Measurements from ENCODE around the gene MRPL27. TPM values are rescaled to one million over a fixed set of nuclear protein-coding genes. Genes with fewer than 3 reads are reported as not detected.

MRPL27 gene
- total RNA-seq, 6 experiments from 2014 or later, result 34.3 to 69.4 (median 38.6) TPM

DNA sequence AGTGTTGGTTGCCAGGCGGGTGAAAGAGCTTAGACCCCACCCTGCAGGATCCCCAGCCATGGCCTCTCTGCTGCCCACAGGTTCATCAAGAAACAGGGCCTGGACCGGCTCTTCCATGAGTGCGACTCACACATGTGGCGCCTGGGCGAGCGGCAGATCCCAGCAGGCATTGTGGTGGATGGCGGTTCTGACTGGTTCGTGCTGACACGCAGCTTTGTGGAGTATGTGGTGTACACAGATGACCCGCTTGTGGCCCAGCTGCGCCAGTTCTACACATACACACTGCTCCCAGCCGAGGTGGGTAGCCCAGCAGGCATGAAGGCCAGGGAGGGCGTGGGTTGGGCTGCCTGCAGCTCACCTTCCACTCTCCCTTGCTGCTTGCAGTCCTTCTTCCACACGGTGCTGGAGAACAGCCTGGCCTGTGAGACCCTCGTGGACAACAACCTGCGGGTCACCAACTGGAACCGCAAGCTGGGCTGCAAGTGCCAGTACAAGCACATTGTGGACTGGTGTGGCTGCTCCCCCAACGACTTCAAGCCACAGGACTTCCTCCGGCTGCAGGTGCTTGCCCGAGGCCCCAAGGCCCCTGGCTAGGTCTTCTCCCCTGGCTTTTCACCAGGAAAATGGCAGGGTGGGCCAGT lies 17.2 kb downstream of the MRPL27 start:
- H3K27ac ChIP-seq, result no peak overlapping the region
- peak in 1 of 3 donors; percentile 42 for DNase-seq

DNA sequence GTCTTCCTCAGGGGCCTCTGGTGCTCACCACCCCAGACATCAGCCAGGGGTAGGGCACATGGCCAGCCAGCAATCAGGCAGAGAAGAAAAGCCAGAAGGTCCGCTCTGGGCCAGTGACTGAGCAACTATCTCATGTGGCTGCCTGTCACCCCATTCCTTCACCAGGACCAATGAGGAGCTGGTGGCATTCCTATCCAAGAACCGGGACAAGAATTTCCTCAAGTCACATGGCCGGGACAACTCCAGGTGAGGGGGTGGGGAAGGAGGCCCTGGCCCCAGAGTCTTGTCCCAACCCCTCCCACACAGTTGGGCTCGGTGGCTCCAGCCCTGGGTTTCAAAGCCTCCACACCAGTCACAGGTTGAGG lies 17.7 kb downstream of the MRPL27 start:
- peaks cover 0 to 9% (median 0%) of the 10 kb centered on the region in 4 donors for H3K4me1 ChIP-seq
- no peak overlapping the region for H3K27ac ChIP-seq
- H3K27me3 ChIP-seq, result no peaks in the 10 kb centered on the region
- TF ChIP-seq, protein P1, sequence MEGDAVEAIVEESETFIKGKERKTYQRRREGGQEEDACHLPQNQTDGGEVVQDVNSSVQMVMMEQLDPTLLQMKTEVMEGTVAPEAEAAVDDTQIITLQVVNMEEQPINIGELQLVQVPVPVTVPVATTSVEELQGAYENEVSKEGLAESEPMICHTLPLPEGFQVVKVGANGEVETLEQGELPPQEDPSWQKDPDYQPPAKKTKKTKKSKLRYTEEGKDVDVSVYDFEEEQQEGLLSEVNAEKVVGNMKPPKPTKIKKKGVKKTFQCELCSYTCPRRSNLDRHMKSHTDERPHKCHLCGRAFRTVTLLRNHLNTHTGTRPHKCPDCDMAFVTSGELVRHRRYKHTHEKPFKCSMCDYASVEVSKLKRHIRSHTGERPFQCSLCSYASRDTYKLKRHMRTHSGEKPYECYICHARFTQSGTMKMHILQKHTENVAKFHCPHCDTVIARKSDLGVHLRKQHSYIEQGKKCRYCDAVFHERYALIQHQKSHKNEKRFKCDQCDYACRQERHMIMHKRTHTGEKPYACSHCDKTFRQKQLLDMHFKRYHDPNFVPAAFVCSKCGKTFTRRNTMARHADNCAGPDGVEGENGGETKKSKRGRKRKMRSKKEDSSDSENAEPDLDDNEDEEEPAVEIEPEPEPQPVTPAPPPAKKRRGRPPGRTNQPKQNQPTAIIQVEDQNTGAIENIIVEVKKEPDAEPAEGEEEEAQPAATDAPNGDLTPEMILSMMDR (IDR thresholded peaks at IDR 0.05), result no peak
- peak in 1 of 3 donors; percentile 40 for DNase-seq
- ATAC-seq, result no peak
- no peak overlapping the region for H3K4me3 ChIP-seq
- H3K9me3 ChIP-seq, result no peaks in the 10 kb centered on the region
- intact Hi-C loops (cut with DNase I), result loop anchor here in 1 of 2 donors (10.0 kb wide), 1 partner anchor 129 kb away; no protein-coding TSS in a partner anchor
- WGBS (ENCODE audit: insufficient coverage, low coverage, low lambda C conversion rate, missing lambda C conversion rate), result 80% methylated on average over 1 of the region's 4 CpGs
- H3K36me3 ChIP-seq, result peaks cover 0 to 14% (median 4%) of the 10 kb centered on the region in 4 donors

More for the DNA sequence above, 17.2 kb downstream of the MRPL27 start:
- no peak for ATAC-seq
- intact Hi-C loops (cut with DNase I), result loop anchor here in 1 of 2 donors (10.0 kb wide), 1 partner anchor 129 kb away; no protein-coding TSS in a partner anchor
- Histone ChIP-seq H3K4me1 (peaks cover 0 to 9% (median 0%) of the 10 kb centered on the region in 4 donors), H3K4me3 (no peak overlapping the region), H3K36me3 (peaks cover 0 to 14% (median 4%) of the 10 kb centered on the region in 4 donors), H3K9me3 (no peaks in the 10 kb centered on the region), H3K27me3 (no peaks in the 10 kb centered on the region)
- 100% methylated on average over 1 of the region's 20 CpGs for WGBS (ENCODE audit: insufficient coverage, low coverage, low lambda C conversion rate, missing lambda C conversion rate)
- TF ChIP-seq, protein P1 (IDR thresholded peaks at IDR 0.05), result no peak
- TF ChIP-seq POLR2A (IDR thresholded peaks at IDR 0.05), result no peak

DNA sequence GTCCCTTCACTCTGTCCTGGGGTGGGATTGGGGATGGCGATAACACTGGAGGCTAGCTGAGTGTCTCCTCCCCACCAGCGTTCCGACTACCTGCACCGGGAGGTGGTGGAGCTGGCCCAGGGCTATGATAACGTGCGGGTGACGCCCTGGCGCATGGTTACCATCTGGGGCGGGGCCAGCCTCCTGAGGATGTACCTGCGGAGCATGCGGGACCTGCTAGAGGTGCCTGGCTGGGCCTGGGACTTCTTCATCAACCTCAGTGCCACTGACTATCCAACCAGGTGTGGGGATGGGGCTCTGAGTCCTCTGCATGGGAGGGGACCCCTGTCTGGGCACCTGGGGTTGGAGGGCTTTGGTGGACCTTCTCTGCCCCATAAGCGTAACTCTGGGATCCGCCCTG lies 18.2 kb downstream of the MRPL27 start:
- WGBS (ENCODE audit: insufficient coverage, low coverage, low lambda C conversion rate, missing lambda C conversion rate), result 83% methylated on average over 3 of the region's 13 CpGs
- DNase-seq (peak in 1 of 3 donors; percentile 44), ATAC-seq (no peak)
- no peaks in the 10 kb centered on the region for H3K27me3 ChIP-seq
- H3K4me3 ChIP-seq, result no peak overlapping the region
- TF ChIP-seq, protein P1 (IDR thresholded peaks at IDR 0.05), result no peak
- TF ChIP-seq POLR2A (IDR thresholded peaks at IDR 0.05), result no peak
- peaks cover 0 to 9% (median 0%) of the 10 kb centered on the region in 4 donors for H3K4me1 ChIP-seq
- H3K27ac ChIP-seq, result no peak overlapping the region
- intact Hi-C loops (cut with DNase I), result loop anchor here in 1 of 2 donors (10.0 kb wide), 1 partner anchor 130 kb away; no protein-coding TSS in a partner anchor
- peaks cover 0 to 14% (median 4%) of the 10 kb centered on the region in 4 donors for H3K36me3 ChIP-seq
- no peaks in the 10 kb centered on the region for H3K9me3 ChIP-seq

DNA sequence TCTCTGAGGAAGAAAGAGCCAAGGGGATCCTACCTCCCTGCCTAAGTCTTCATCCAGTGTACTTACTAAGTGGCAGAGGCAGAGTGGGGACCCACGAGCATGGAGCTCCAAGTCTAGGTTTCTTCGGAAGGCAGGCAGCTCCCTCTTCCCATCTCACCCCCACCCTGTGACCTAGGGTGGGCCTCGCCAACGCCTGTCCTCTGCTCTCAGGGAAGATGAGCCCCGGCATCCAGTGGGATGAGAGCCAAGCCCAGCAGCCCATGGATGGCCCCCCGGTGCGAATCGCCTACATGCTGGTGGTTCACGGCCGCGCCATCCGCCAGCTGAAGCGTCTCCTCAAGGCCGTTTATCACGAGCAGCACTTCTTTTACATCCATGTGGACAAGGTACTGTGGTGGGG lies 18.8 kb downstream of the MRPL27 start:
- H3K4me3 ChIP-seq, result no peak overlapping the region
- no CpG with 5 or more reads among the region's 15 CpGs for WGBS (ENCODE audit: insufficient coverage, low coverage, low lambda C conversion rate, missing lambda C conversion rate)
- H3K27me3 ChIP-seq, result no peaks in the 10 kb centered on the region
- TF ChIP-seq, protein P1 (IDR thresholded peaks at IDR 0.05), result no peak
- TF ChIP-seq POLR2A (IDR thresholded peaks at IDR 0.05), result no peak
- no peaks in the 10 kb centered on the region for H3K9me3 ChIP-seq
- H3K36me3 ChIP-seq, result peaks cover 0 to 14% (median 4%) of the 10 kb centered on the region in 4 donors
- DNase-seq, result peak in 1 of 3 donors; percentile 43
- H3K4me1 ChIP-seq, result peaks cover 0 to 7% (median 0%) of the 10 kb centered on the region in 4 donors
- no peak for ATAC-seq
- intact Hi-C loops (cut with DNase I), result loop anchor here in 1 of 2 donors (10.0 kb wide), 1 partner anchor 131 kb away; no protein-coding TSS in a partner anchor
- H3K27ac ChIP-seq, result no peak overlapping the region
